Measurements from ENCODE around the gene KRIT1. TPM values are rescaled to one million over a fixed set of nuclear protein-coding genes. Genes with fewer than 3 reads are reported as not detected.

The KRIT1 gene
- total RNA-seq, 1 donor from 2014 or later = 28.0 TPM

- H3K27ac Mint-ChIP-seq (ENCODE audit: unreplicated experiment) = no peak overlapping the region
- no peak for TF ChIP-seq CTCF (IDR thresholded peaks at IDR 0.05)
- peaks cover 4% of the 10 kb centered on the region for H3K9me3 Mint-ChIP-seq (ENCODE audit: low read depth)
- no peak overlapping the region for H3K4me3 Mint-ChIP-seq (ENCODE audit: unreplicated experiment)
- H3K36me3 Mint-ChIP-seq (ENCODE audit: low read depth) = peaks cover 4% of the 10 kb centered on the region
- H3K27me3 Mint-ChIP-seq (ENCODE audit: low read depth) = no peaks in the 10 kb centered on the region
- H3K4me1 Mint-ChIP-seq (ENCODE audit: low read depth) = peaks cover 23% of the 10 kb centered on the region
- DNase-seq (ENCODE audit: low spot score) = no peak
These were observed 30.7 kb upstream of the KRIT1 start for GRCh38 chr7:92276460-92276864.

- no peak for TF ChIP-seq CTCF (IDR thresholded peaks at IDR 0.05)
- H3K9me3 Mint-ChIP-seq (ENCODE audit: low read depth) = peaks cover 4% of the 10 kb centered on the region
- no peak for DNase-seq (ENCODE audit: low spot score)
- no peak overlapping the region for H3K4me3 Mint-ChIP-seq (ENCODE audit: unreplicated experiment)
- H3K4me1 Mint-ChIP-seq (ENCODE audit: low read depth) = peaks cover 16% of the 10 kb centered on the region
- H3K36me3 Mint-ChIP-seq (ENCODE audit: low read depth) = peaks cover 3% of the 10 kb centered on the region
- H3K27ac Mint-ChIP-seq (ENCODE audit: unreplicated experiment) = no peak overlapping the region
- no peaks in the 10 kb centered on the region for H3K27me3 Mint-ChIP-seq (ENCODE audit: low read depth)
These were observed 29.6 kb upstream of the KRIT1 start for GRCh38 chr7:92275327-92275726.

GRCh38 chr7:92268921-92269320 is 23.2 kb upstream of the KRIT1 start:
- DNase-seq (ENCODE audit: low spot score) = no peak
- no peak overlapping the region for H3K4me3 Mint-ChIP-seq (ENCODE audit: unreplicated experiment)
- no peaks in the 10 kb centered on the region for H3K27me3 Mint-ChIP-seq (ENCODE audit: low read depth)
- H3K4me1 Mint-ChIP-seq (ENCODE audit: low read depth) = no peaks in the 10 kb centered on the region
- H3K9me3 Mint-ChIP-seq (ENCODE audit: low read depth) = peaks cover 2% of the 10 kb centered on the region
- H3K27ac Mint-ChIP-seq (ENCODE audit: unreplicated experiment) = no peak overlapping the region
- H3K36me3 Mint-ChIP-seq (ENCODE audit: low read depth) = peaks cover 1% of the 10 kb centered on the region
- no peak for TF ChIP-seq CTCF (IDR thresholded peaks at IDR 0.05)

DNA sequence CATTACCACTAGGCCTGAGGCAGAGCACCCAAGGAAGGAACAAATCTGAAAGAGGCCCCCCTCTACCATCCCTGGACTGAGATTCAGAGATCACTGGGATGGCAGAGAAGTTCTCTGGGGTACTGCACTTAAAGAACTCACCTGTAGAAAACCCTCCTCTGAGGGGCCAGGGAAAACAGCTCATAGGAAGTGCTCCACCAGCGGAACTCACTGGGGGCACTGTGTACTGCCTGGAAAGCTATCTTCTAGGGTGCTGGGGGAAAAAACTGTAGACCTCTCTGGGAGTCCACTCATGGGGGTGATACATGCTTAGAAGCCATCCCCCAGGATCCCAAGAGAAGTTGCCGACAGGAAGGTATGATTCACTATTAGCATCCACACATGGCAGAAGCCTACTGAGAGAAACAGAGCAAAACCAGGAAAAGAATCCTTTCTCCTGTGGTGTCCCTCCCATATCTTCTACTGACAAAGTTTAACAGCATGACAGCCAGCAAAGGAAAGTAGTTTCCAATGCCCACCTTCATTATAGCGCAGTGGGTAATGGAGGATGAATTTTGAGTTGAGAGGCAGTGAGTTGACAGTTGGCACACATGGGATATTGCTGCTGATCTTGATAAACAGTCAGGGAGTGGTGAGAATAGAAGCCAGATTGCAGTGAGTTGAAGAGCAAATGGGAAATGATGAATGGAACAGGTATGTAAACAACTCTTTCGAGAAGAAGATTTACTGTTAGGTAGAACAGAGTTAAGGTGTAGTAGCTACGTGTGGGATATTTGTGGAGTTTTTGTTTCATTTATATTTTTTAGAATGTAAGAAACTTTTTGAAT is 20.9 kb upstream of the KRIT1 start:
- Mint-ChIP-seq H3K36me3 (ENCODE audit: low read depth) (peaks cover 4% of the 10 kb centered on the region), H3K4me3 (ENCODE audit: unreplicated experiment) (no peak overlapping the region), H3K4me1 (ENCODE audit: low read depth) (no peaks in the 10 kb centered on the region), H3K27ac (ENCODE audit: unreplicated experiment) (no peak overlapping the region), H3K9me3 (ENCODE audit: low read depth) (peaks cover 6% of the 10 kb centered on the region), H3K27me3 (ENCODE audit: low read depth) (no peaks in the 10 kb centered on the region)
- TF ChIP-seq CTCF (IDR thresholded peaks at IDR 0.05) = no peak
- DNase-seq (ENCODE audit: low spot score) = no peak

DNA sequence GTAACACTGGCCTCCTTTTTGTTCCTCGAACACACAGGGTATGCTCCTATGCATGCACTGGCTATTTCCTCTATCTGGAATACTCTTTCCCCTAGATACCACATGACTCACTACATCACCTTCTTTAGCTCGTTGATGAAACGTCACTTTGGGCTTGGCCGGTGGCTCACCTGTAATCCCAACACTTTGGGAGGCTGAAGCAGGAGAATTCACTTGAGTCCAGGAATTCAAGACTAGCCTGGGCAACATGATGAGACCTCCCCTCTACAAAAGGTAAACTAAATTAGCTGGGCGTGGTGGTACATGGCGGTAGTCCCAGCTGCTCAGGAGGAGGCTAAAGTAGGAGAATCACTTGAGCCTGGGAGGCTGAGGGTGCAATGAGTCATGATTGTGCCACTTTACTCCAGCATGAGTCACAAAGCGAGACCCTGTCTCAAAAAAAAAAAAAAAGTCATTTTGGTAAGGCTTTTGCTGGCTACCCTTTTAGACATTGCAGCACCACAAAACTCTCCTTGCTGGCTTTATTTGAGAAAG is 14.6 kb upstream of the KRIT1 start:
- H3K27me3 Mint-ChIP-seq (ENCODE audit: low read depth) = no peaks in the 10 kb centered on the region

More for the DNA sequence above, 14.6 kb upstream of the KRIT1 start:
- DNase-seq (ENCODE audit: low spot score) = no peak
- Mint-ChIP-seq H3K27ac (ENCODE audit: unreplicated experiment) (no peak overlapping the region), H3K4me3 (ENCODE audit: unreplicated experiment) (no peak overlapping the region), H3K36me3 (ENCODE audit: low read depth) (peaks cover 4% of the 10 kb centered on the region), H3K9me3 (ENCODE audit: low read depth) (peaks cover 6% of the 10 kb centered on the region), H3K4me1 (ENCODE audit: low read depth) (peaks cover 26% of the 10 kb centered on the region)
- TF ChIP-seq CTCF (IDR thresholded peaks at IDR 0.05) = no peak
